Measurements from ENCODE around the gene FREM1. TPM values are rescaled to one million over a fixed set of nuclear protein-coding genes. Genes with fewer than 3 reads are reported as not detected.

Gene FREM1
- polyA plus RNA-seq, 1 of the 3 experiments (the other 2 are of a cell fraction): 0.26 TPM

DNA sequence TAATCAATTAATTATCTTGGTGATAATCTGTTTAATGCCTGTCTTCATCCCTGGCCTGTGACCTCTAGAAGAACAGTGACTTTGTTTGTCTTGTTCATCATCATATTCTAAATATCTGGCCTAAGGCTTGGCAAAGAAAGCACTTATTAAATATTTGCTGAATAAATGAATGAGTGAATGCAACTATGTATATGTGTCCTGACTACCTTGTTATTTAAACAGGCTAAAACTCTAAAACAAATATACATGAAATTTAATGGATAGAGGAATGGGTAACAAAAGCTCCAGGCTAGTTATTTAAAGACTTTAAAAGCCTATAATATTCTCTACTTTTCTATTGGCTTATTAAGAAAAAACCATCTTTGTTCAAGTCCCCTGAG lies 96.0 kb downstream of the FREM1 start (continued):
- TF ChIP-seq, protein P1, sequence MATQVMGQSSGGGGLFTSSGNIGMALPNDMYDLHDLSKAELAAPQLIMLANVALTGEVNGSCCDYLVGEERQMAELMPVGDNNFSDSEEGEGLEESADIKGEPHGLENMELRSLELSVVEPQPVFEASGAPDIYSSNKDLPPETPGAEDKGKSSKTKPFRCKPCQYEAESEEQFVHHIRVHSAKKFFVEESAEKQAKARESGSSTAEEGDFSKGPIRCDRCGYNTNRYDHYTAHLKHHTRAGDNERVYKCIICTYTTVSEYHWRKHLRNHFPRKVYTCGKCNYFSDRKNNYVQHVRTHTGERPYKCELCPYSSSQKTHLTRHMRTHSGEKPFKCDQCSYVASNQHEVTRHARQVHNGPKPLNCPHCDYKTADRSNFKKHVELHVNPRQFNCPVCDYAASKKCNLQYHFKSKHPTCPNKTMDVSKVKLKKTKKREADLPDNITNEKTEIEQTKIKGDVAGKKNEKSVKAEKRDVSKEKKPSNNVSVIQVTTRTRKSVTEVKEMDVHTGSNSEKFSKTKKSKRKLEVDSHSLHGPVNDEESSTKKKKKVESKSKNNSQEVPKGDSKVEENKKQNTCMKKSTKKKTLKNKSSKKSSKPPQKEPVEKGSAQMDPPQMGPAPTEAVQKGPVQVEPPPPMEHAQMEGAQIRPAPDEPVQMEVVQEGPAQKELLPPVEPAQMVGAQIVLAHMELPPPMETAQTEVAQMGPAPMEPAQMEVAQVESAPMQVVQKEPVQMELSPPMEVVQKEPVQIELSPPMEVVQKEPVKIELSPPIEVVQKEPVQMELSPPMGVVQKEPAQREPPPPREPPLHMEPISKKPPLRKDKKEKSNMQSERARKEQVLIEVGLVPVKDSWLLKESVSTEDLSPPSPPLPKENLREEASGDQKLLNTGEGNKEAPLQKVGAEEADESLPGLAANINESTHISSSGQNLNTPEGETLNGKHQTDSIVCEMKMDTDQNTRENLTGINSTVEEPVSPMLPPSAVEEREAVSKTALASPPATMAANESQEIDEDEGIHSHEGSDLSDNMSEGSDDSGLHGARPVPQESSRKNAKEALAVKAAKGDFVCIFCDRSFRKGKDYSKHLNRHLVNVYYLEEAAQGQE (IDR thresholded peaks at IDR 0.05; ENCODE audit: low read depth, low read length): no peak
- TF ChIP-seq CHD2 (IDR thresholded peaks at IDR 0.05; ENCODE audit: low read length, partially characterized antibody): no peak
- TF ChIP-seq, protein P2, sequence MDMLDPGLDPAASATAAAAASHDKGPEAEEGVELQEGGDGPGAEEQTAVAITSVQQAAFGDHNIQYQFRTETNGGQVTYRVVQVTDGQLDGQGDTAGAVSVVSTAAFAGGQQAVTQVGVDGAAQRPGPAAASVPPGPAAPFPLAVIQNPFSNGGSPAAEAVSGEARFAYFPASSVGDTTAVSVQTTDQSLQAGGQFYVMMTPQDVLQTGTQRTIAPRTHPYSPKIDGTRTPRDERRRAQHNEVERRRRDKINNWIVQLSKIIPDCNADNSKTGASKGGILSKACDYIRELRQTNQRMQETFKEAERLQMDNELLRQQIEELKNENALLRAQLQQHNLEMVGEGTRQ (IDR thresholded peaks at IDR 0.05; ENCODE audit: borderline replicate concordance, low read depth, low read length): no peak

DNA sequence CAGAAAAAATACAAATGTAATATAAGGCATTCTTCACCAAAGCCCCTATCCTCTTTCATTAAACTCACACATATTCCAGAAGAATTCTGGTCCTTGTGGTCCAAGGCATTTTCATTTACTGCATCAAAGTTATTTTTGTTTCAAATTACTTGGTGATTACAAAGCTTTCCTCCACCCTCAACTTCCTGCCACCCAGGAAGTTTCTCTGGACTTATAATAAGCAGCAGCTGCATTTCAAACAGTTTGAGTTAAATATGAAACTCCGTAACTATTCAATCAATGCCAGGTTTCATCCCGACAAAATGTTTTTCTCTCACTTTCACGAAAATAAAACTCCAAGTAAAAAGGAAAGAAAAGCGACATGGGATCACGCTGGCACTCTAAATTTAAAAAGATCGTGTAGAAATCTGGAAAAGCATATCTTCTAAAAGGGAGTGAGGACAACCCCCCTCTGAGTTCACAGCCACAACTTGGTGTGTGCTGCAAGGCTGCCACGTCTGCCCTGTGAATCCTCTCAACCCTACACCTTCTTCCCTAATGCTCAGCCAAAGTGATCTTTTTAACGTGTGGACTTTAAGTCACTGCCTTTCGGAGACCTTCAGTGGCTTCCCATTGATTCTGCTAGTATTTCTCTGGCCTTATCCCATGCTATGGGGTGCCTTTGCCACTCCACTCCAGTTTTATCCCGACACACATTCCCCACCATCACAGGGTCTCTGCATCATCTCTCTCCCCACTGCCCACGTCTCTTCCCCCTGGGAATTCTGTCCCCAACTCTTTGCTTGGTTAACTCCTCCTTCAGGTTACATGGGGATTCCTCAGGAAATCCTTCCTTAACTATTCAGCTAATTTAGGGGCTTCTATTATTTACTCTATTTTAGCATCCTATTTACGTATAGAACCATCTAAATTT lies 96.6 kb downstream of the FREM1 start:
- H3F3A ChIP-seq (replicated peaks; ENCODE audit: insufficient read depth): no peaks in the 10 kb centered on the region
- peaks cover 0 to 15% of the 10 kb centered on the region in 2 experiments; a peak in 1 of 4 replicates for H3K4me1 ChIP-seq (ENCODE audit: control insufficient read depth in 1 of 2, insufficient read depth in 2 of 2, low read depth in 1 of 2, low read length in 1 of 2)
- H2AFZ ChIP-seq (ENCODE audit: low read depth): peak overlapping the region; percentile 61
- H3K9ac ChIP-seq: no peak overlapping the region
- TF ChIP-seq EZH2phosphoT487 (IDR thresholded peaks at IDR 0.05; ENCODE audit: borderline replicate concordance, low read depth) (no peak), RXRA (IDR thresholded peaks at IDR 0.05; ENCODE audit: borderline replicate concordance, low read depth) (no peak), EP300 (IDR thresholded peaks at IDR 0.05; ENCODE audit: borderline replicate concordance in 1 of 2, low read depth in 1 of 2, low read length in 1 of 2) (no peak), FOXM1 (IDR thresholded peaks at IDR 0.05; ENCODE audit: low read depth) (no peak), GATA2 (CRISPR knock-in tag; IDR thresholded peaks at IDR 0.05) (no peak)
- TF ChIP-seq, protein P3, sequence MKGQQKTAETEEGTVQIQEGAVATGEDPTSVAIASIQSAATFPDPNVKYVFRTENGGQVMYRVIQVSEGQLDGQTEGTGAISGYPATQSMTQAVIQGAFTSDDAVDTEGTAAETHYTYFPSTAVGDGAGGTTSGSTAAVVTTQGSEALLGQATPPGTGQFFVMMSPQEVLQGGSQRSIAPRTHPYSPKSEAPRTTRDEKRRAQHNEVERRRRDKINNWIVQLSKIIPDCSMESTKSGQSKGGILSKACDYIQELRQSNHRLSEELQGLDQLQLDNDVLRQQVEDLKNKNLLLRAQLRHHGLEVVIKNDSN (IDR thresholded peaks at IDR 0.05; ENCODE audit: borderline replicate concordance, low read depth): no peak
- CTCF ChIA-PET: no interaction called here
- H3K9me2 ChIP-seq: no peaks in the 10 kb centered on the region
- no peaks in the 10 kb centered on the region for H3K9me3 ChIP-seq
- H3K27me3 ChIP-seq (ENCODE audit: insufficient read depth): no peaks in the 10 kb centered on the region
- POLR2A ChIA-PET: no interaction called here
- WGBS (ENCODE audit: low lambda C conversion rate): 62% methylated on average over 12 of the region's 12 CpGs
- no peak overlapping the region for H3K4me3 ChIP-seq (ENCODE audit: low read depth in 2 of 2, low read length in 1 of 2)
- no peak for DNase-seq
- H3K27ac ChIP-seq (ENCODE audit: low read depth in 2 of 2, low read length in 1 of 2): no peak overlapping the region
- H3K79me2 ChIP-seq (ENCODE audit: insufficient read depth): no peaks in the 10 kb centered on the region
- no peak overlapping the region for H3K4me2 ChIP-seq
- H4K20me1 ChIP-seq (ENCODE audit: insufficient read depth): no peaks in the 10 kb centered on the region
- H3K36me3 ChIP-seq (replicated peaks in 1 of 2; ENCODE audit: control insufficient read depth in 1 of 2, insufficient read depth in 2 of 2, low read length in 1 of 2): no peaks in the 10 kb centered on the region
